Astrocyte (in vitro differentiated cells and primary cell): ENCODE results near the gene KCNQ1. TPM values are rescaled to one million over a fixed set of nuclear protein-coding genes. Genes with fewer than 3 reads are reported as not detected.

Source experiments
- DNase-seq: peaks from one replicate; pipeline ENCODE4 v3.0.0-alpha.2; 2010; ENCODE audit warnings: low read depth
- FAIRE-seq: peaks from 2 replicates; lab custom pipeline; 2011; peaks lifted over from hg19 to GRCh38; lab: Jason Lieb, UNC
- H2AFZ ChIP-seq: 2 replicates; pipeline ENCODE4 v1.6.0; 2012; ENCODE audit warnings: low read depth, low read length, inconsistent platforms
- H3K27ac ChIP-seq: 2 replicates; pipeline ENCODE4 v1.5.1; 2011; ENCODE audit warnings: low read depth, low read length, inconsistent platforms
- H3K27me3 ChIP-seq: 2 replicates; pipeline ENCODE4 v1.6.0; 2011; ENCODE audit warnings: low read length, inconsistent platforms; ENCODE audit not compliant: insufficient read depth
- H3K36me3 ChIP-seq: 2 replicates; pipeline ENCODE4 v1.5.1; 2011; ENCODE audit warnings: low read length, inconsistent platforms; ENCODE audit not compliant: insufficient read depth
- H3K4me1 ChIP-seq: 2 replicates; pipeline ENCODE4 v1.5.1; 2011; ENCODE audit warnings: low read length, inconsistent platforms; ENCODE audit not compliant: insufficient read depth
- H3K4me2 ChIP-seq: 2 replicates; pipeline ENCODE4 v1.6.0; 2012; ENCODE audit warnings: low read length, inconsistent platforms
- H3K4me3 ChIP-seq: 2 replicates; pipeline ENCODE4 v1.5.1; 2011; ENCODE audit warnings: low read depth, mild to moderate bottlenecking, low read length, inconsistent platforms; ENCODE audit not compliant: insufficient read depth
- H3K79me2 ChIP-seq: 2 replicates; pipeline ENCODE4 v1.6.0; 2012; ENCODE audit warnings: mild to moderate bottlenecking, low read length, inconsistent platforms; ENCODE audit not compliant: insufficient read depth
- H3K9ac ChIP-seq: 2 replicates; pipeline ENCODE4 v1.6.0; 2012; ENCODE audit warnings: mild to moderate bottlenecking, low read length, inconsistent platforms
- H3K9me3 ChIP-seq: 2 replicates; pipeline ENCODE4 v1.5.1; 2012; ENCODE audit warnings: low read depth, mild to moderate bottlenecking, low read length, inconsistent platforms; ENCODE audit not compliant: insufficient read depth
- H4K20me1 ChIP-seq: 2 replicates; pipeline ENCODE4 v1.6.0; 2012; ENCODE audit warnings: low read length, inconsistent platforms; ENCODE audit not compliant: insufficient read depth
- H3K27ac Mint-ChIP-seq: one replicate; pipeline ENCODE4 v1.8.0; 2021; ENCODE audit warnings: mild to moderate bottlenecking, mixed read lengths; ENCODE audit not compliant: unreplicated experiment
- H3K27me3 Mint-ChIP-seq: one replicate; pipeline ENCODE4 v1.8.0; 2021; ENCODE audit warnings: low read depth, mixed read lengths; ENCODE audit not compliant: unreplicated experiment
- H3K36me3 Mint-ChIP-seq: one replicate; pipeline ENCODE4 v1.8.0; 2021; ENCODE audit warnings: low read depth, mixed read lengths; ENCODE audit not compliant: unreplicated experiment
- H3K4me1 Mint-ChIP-seq: one replicate; pipeline ENCODE4 v1.8.0; 2021; ENCODE audit warnings: low read depth, mixed read lengths; ENCODE audit not compliant: unreplicated experiment
- H3K4me3 Mint-ChIP-seq: one replicate; pipeline ENCODE4 v1.8.0; 2021; ENCODE audit warnings: mild to moderate bottlenecking, moderate library complexity, mixed read lengths; ENCODE audit not compliant: unreplicated experiment
- H3K9me3 Mint-ChIP-seq: one replicate; pipeline ENCODE4 v1.8.0; 2021; ENCODE audit warnings: mild to moderate bottlenecking, mixed read lengths; ENCODE audit not compliant: unreplicated experiment
- EZH2 ChIP-seq: IDR thresholded peaks from 2 replicates; pipeline ENCODE4 v1.6.1; 2012; ENCODE audit warnings: mild to moderate bottlenecking, low read length, inconsistent platforms; ENCODE audit not compliant: insufficient read depth
- total RNA-seq: library from RNA; stranded (reverse); gene quantifications from 2 replicates; pipeline ENCODE4 v1.2.1, GENCODE V29; 2021
- TF ChIP-seq, protein P1 (sequence below): IDR thresholded peaks from 2 replicates; pipeline ENCODE4 v1.5.1; 2011; ENCODE audit warnings: low read depth, mild to moderate bottlenecking, inconsistent platforms, low read length, moderate library complexity; ENCODE audit not compliant: insufficient read depth

The KCNQ1 gene
- total RNA-seq, 1 donor from 2014 or later: not detected

DNA sequence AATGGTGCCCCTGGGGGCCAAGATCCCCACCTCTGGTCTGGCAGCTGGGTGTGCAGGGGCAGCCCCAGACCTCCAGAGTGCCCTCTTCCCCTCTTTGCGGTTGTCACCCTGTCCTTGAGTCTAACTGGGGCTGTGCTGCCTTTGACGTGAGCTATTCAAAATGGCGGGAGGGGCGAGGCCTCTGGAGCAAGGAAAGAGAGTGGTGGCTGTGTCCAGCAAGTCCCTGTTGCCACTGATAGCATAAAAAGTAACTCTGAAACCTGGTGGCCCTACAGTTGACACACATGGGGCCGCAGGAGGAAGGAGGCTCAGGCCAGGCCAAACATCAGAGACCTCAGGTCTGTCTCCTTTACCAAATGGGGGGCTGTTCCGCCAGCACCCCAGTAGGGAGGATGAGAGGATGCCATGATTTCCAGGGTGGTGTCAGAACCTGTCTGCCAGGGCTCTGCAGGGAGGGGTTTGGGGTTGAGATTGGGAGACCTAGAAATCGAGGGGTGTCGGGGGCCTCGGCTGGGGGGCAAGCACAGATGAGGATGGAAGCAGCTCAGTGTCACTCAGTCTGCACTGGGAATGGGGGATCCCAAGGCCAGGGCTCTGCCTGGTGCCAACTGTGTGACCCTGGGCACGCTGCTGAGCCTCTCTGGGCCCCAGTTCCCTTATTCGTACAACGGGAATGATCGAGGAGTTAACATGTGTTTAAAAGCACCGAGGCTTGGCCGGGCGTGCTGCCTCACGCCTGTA is 304.2 kb downstream of the KCNQ1 start:
- H3K4me3 Mint-ChIP-seq: no peak overlapping the region
- Histone ChIP-seq H3K27me3 (peaks cover 9% of the 10 kb centered on the region), H3K9ac (no peak overlapping the region), H3K4me1 (peaks cover 17% of the 10 kb centered on the region), H3K4me3 (no peak overlapping the region), H3K4me2 (no peak overlapping the region), H4K20me1 (no peaks in the 10 kb centered on the region), H3K9me3 (no peaks in the 10 kb centered on the region), H3K36me3 (no peaks in the 10 kb centered on the region), H2AFZ (no peak overlapping the region), H3K79me2 (no peaks in the 10 kb centered on the region), H3K27ac (no peak overlapping the region)
- no peak overlapping the region for H3K27ac Mint-ChIP-seq
- peaks cover 13% of the 10 kb centered on the region for H3K4me1 Mint-ChIP-seq
- FAIRE-seq (no peak), DNase-seq (no peak)
- H3K27me3 Mint-ChIP-seq: peaks cover 35% of the 10 kb centered on the region
- peaks cover 2% of the 10 kb centered on the region for H3K36me3 Mint-ChIP-seq
- TF ChIP-seq, protein P1, sequence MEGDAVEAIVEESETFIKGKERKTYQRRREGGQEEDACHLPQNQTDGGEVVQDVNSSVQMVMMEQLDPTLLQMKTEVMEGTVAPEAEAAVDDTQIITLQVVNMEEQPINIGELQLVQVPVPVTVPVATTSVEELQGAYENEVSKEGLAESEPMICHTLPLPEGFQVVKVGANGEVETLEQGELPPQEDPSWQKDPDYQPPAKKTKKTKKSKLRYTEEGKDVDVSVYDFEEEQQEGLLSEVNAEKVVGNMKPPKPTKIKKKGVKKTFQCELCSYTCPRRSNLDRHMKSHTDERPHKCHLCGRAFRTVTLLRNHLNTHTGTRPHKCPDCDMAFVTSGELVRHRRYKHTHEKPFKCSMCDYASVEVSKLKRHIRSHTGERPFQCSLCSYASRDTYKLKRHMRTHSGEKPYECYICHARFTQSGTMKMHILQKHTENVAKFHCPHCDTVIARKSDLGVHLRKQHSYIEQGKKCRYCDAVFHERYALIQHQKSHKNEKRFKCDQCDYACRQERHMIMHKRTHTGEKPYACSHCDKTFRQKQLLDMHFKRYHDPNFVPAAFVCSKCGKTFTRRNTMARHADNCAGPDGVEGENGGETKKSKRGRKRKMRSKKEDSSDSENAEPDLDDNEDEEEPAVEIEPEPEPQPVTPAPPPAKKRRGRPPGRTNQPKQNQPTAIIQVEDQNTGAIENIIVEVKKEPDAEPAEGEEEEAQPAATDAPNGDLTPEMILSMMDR: no peak
- H3K9me3 Mint-ChIP-seq: peaks cover 6% of the 10 kb centered on the region

DNA sequence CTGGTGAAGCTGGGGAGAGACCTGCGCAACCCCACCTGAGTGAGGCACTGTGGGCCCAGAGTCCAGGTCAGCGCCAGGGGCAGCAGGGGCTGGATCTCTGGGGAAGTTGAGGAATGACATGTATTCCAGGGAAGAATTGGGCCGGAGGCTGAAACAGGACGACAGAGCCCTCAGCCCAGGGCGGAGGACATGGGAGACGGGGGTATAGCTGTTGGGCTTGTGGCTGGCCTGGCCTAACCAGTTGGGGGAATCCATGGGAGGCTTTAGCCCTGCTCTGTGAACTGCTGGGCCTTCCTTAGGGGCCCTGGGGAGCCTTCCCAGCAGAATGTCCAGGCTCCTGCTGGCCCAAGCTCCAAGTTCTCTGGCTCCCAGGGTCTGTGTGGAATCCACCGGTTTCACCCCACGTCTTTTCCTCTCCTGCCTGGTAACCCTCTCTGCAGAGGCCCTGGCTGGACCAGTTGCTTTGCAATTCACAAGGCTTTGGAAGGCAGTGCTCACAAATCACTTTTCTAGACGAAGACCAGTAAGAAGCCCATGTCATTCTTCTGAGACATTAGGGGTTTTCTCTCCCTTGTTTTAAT is 305.4 kb downstream of the KCNQ1 start:
- peaks cover 13% of the 10 kb centered on the region for H3K4me1 Mint-ChIP-seq
- Histone ChIP-seq H3K79me2 (no peaks in the 10 kb centered on the region), H3K9ac (no peak overlapping the region), H3K27me3 (peaks cover 12% of the 10 kb centered on the region), H3K27ac (no peak overlapping the region), H4K20me1 (no peaks in the 10 kb centered on the region), H2AFZ (no peak overlapping the region), H3K4me1 (peaks cover 17% of the 10 kb centered on the region), H3K36me3 (no peaks in the 10 kb centered on the region), H3K9me3 (no peaks in the 10 kb centered on the region), H3K4me3 (no peak overlapping the region), H3K4me2 (peak overlapping the region; percentile 5)
- TF ChIP-seq, protein P1: no peak
- no peak for TF ChIP-seq EZH2
- H3K27me3 Mint-ChIP-seq: peaks cover 29% of the 10 kb centered on the region
- FAIRE-seq: no peak
- peaks cover 2% of the 10 kb centered on the region for H3K36me3 Mint-ChIP-seq
- no peak overlapping the region for H3K27ac Mint-ChIP-seq
- no peak overlapping the region for H3K4me3 Mint-ChIP-seq
- no peak for DNase-seq
- H3K9me3 Mint-ChIP-seq: peaks cover 6% of the 10 kb centered on the region
